Panc1 (cell line): Measurements from ENCODE around the gene CDK14. TPM values are rescaled to one million over a fixed set of nuclear protein-coding genes. Genes with fewer than 3 reads are reported as not detected.

ENCODE experiments used
- ATAC-seq: fragments of 200-7000 bp; cut with Tn5 transposase; 2 replicates; pipeline ENCODE4 v1.9.1; 2020; ENCODE audit warnings: mild to moderate bottlenecking, moderate library complexity
- BruUV-seq: library from RNA; stranded (reverse); fragments of 400-500 nt; replicated peaks from 2 replicates; lab custom pipeline; 2021; lab: Mats Ljungman, UMichigan
- CTCF ChIA-PET: fragments of 300-600 bp; sonication (Branson Sonifier 250); formaldehyde crosslinking; loops from one replicate; lab custom pipeline; 2022; ENCODE audit warnings: antibody characterized with exemption; lab: Charles Lee
- POLR2A ChIA-PET: fragments of 300-600 bp; sonication (Branson Sonifier 250); formaldehyde crosslinking; loops from one replicate; lab custom pipeline; 2022; ENCODE audit warnings: antibody characterized with exemption; lab: Charles Lee
- DNase-seq: peaks from one replicate; pipeline ENCODE4 v3.0.0-alpha.2; 2010; ENCODE audit warnings: low read depth, low spot score
- H3K27ac ChIP-seq: 2 replicates; pipeline ENCODE4 v1.5.1; 2011; ENCODE audit warnings: mild to moderate bottlenecking, low read length, inconsistent platforms
- H3K27me3 ChIP-seq: fragments of 200-500 bp; sonication (Bioruptor generic); 2 replicates; pipeline ENCODE4 v1.6.0; 2014; ENCODE audit warnings: low read length, inconsistent platforms; ENCODE audit not compliant: control insufficient read depth, insufficient read depth
- H3K36me3 ChIP-seq: fragments of 200-500 bp; sonication (Bioruptor generic); 2 replicates; pipeline ENCODE4 v1.5.1; 2014; ENCODE audit warnings: inconsistent platforms, mild to moderate bottlenecking, low read length, moderate library complexity; ENCODE audit not compliant: control insufficient read depth, insufficient read depth
- H3K4me1 ChIP-seq: 2 replicates; pipeline ENCODE4 v1.5.1; 2011; ENCODE audit warnings: inconsistent platforms, mild to moderate bottlenecking, low read length, moderate library complexity; ENCODE audit not compliant: control insufficient read depth, insufficient read depth
- H3K4me3 ChIP-seq, 2 experiments: 2 replicates each; pipeline ENCODE4 v1.5.1; 2011 to 2012; ENCODE audit warnings: low read depth in 2 of 2, low read length in 2 of 2, mild to moderate bottlenecking in 2 of 2, inconsistent platforms in 1 of 2, moderate library complexity in 1 of 2
- H3K9me3 ChIP-seq: fragments of 200-500 bp; sonication (Bioruptor generic); 2 replicates; pipeline ENCODE4 v1.5.1; 2014; ENCODE audit warnings: low read depth, mild to moderate bottlenecking, inconsistent platforms, low read length, moderate library complexity; ENCODE audit not compliant: control insufficient read depth, insufficient read depth
- POLR2AphosphoS5 ChIP-seq: IDR thresholded peaks from 2 replicates; pipeline ENCODE4 v1.6.1; 2012; ENCODE audit warnings: mild to moderate bottlenecking, low read depth, low read length, moderate library complexity
- SIN3A ChIP-seq: IDR thresholded peaks from 2 replicates; pipeline ENCODE4 v1.6.1; 2012; ENCODE audit warnings: low read depth, mild to moderate bottlenecking, low read length, moderate library complexity, borderline replicate concordance; ENCODE audit not compliant: insufficient read depth
- TCF7L2 ChIP-seq: IDR thresholded peaks from 2 replicates; pipeline ENCODE4 v1.6.1; 2011; ENCODE audit warnings: mild to moderate bottlenecking, low read depth, low read length, inconsistent platforms
- in situ Hi-C: cut with HindIII; loops from 2 replicates; pipeline ENCODE4 v1.10.0; 2016; ENCODE audit warnings: low sequenced_read_pairs, low pct_unique_long_range_greater_than_20kb
- intact Hi-C: fragments of 100-400 bp; cut with micrococcal nuclease; formaldehyde crosslinking; loops from one replicate; pipeline ENCODE4 v1.10.0; 2022; ENCODE audit not compliant: unreplicated experiment
- total RNA-seq: library from RNA; stranded (reverse); gene quantifications from one replicate; pipeline ENCODE4 v1.2.1, GENCODE V29; 2021; ENCODE audit not compliant: unreplicated experiment
- TF ChIP-seq, protein P1 (sequence below), 2 experiments: IDR thresholded peaks; 2 replicates each; pipeline ENCODE4 v1.6.1; 2011 to 2012; ENCODE audit warnings: low read depth in 2 of 2, control low read depth in 1 of 2, low read length in 1 of 2, mild to moderate bottlenecking in 1 of 2, moderate library complexity in 1 of 2; ENCODE audit not compliant: insufficient read depth in 1 of 2
- TF ChIP-seq, protein P2 (sequence below): fragments of 450-650 bp; IDR thresholded peaks from 2 replicates; pipeline ENCODE4 v1.5.1; 2017; ENCODE audit warnings: mild to moderate bottlenecking

The CDK14 gene
- total RNA-seq, 1 experiment from 2014 or later: 3.0 TPM

DNA sequence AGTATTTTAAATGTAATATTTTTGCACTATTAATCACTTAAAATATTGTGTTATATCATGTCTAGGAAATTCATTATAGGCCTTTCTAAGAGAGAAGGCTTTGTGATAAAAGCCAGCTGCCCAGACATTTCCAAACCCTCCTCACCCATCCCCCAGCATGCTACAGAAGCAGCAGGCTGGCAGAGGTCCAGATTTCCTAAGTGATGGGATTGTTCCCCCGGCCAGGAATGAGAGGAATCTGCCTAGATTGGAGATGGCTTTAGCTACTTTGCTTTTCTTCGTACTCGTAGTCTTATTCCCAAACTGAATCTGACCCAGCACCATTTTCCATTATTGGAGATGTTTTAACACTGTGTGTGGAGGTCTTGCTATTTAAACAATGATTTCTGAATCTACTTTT is 29.4 kb downstream of the CDK14 start:
- in situ Hi-C loops: no loop called here
- ChIA-PET CTCF (no interaction called here), POLR2A (no interaction called here)
- Histone ChIP-seq H3K27ac (no peak overlapping the region), H3K27me3 (no peaks in the 10 kb centered on the region), H3K36me3 (no peaks in the 10 kb centered on the region), H3K4me1 (no peaks in the 10 kb centered on the region), H3K4me3 (no peak overlapping the region), H3K9me3 (no peaks in the 10 kb centered on the region)
- DNase-seq (no peak), ATAC-seq (no peak)
- intact Hi-C loops: no loop called here
- TF ChIP-seq POLR2AphosphoS5 (no peak), SIN3A (no peak)
- no TSS peak for BruUV-seq

DNA sequence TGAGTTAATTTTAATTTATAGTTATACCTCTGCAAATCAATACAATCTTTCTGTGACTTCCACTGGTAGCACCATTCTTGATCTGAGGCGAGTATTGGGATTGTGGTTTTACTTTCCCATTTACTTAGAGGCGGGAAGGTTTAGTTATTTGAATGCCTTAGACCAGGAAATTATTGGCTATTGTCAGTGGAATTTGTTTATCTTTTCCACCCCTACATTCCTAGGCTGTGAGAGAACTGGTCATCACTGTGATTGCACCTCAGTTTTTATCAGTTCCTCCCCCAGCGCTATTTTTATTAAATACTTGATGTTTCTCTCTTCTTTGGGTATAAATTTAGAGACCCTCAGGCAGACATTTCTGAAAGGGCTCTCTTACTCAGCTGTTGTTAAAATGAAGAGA is 29.9 kb downstream of the CDK14 start:
- intact Hi-C loops (no loop called here), in situ Hi-C loops (no loop called here)
- H3K4me3 ChIP-seq: no peak overlapping the region
- no peak for DNase-seq
- H3K9me3 ChIP-seq: no peaks in the 10 kb centered on the region
- POLR2A ChIA-PET: no interaction called here
- no TSS peak for BruUV-seq
- TF ChIP-seq POLR2AphosphoS5: no peak
- TF ChIP-seq, protein P1, sequence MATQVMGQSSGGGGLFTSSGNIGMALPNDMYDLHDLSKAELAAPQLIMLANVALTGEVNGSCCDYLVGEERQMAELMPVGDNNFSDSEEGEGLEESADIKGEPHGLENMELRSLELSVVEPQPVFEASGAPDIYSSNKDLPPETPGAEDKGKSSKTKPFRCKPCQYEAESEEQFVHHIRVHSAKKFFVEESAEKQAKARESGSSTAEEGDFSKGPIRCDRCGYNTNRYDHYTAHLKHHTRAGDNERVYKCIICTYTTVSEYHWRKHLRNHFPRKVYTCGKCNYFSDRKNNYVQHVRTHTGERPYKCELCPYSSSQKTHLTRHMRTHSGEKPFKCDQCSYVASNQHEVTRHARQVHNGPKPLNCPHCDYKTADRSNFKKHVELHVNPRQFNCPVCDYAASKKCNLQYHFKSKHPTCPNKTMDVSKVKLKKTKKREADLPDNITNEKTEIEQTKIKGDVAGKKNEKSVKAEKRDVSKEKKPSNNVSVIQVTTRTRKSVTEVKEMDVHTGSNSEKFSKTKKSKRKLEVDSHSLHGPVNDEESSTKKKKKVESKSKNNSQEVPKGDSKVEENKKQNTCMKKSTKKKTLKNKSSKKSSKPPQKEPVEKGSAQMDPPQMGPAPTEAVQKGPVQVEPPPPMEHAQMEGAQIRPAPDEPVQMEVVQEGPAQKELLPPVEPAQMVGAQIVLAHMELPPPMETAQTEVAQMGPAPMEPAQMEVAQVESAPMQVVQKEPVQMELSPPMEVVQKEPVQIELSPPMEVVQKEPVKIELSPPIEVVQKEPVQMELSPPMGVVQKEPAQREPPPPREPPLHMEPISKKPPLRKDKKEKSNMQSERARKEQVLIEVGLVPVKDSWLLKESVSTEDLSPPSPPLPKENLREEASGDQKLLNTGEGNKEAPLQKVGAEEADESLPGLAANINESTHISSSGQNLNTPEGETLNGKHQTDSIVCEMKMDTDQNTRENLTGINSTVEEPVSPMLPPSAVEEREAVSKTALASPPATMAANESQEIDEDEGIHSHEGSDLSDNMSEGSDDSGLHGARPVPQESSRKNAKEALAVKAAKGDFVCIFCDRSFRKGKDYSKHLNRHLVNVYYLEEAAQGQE (IDR thresholded peaks at IDR 0.05; ENCODE audit: insufficient read depth in 1 of 2, low read depth in 2 of 2, low read length in 1 of 2): no peak
- TF ChIP-seq, protein P2, sequence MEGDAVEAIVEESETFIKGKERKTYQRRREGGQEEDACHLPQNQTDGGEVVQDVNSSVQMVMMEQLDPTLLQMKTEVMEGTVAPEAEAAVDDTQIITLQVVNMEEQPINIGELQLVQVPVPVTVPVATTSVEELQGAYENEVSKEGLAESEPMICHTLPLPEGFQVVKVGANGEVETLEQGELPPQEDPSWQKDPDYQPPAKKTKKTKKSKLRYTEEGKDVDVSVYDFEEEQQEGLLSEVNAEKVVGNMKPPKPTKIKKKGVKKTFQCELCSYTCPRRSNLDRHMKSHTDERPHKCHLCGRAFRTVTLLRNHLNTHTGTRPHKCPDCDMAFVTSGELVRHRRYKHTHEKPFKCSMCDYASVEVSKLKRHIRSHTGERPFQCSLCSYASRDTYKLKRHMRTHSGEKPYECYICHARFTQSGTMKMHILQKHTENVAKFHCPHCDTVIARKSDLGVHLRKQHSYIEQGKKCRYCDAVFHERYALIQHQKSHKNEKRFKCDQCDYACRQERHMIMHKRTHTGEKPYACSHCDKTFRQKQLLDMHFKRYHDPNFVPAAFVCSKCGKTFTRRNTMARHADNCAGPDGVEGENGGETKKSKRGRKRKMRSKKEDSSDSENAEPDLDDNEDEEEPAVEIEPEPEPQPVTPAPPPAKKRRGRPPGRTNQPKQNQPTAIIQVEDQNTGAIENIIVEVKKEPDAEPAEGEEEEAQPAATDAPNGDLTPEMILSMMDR: no peak
- no peak for TF ChIP-seq SIN3A
- no peak for TF ChIP-seq TCF7L2
- no peak overlapping the region for H3K27ac ChIP-seq
- ATAC-seq: no peak
- CTCF ChIA-PET: no interaction called here
- no peaks in the 10 kb centered on the region for H3K4me1 ChIP-seq
- H3K36me3 ChIP-seq: no peaks in the 10 kb centered on the region
- H3K27me3 ChIP-seq: no peaks in the 10 kb centered on the region

DNA sequence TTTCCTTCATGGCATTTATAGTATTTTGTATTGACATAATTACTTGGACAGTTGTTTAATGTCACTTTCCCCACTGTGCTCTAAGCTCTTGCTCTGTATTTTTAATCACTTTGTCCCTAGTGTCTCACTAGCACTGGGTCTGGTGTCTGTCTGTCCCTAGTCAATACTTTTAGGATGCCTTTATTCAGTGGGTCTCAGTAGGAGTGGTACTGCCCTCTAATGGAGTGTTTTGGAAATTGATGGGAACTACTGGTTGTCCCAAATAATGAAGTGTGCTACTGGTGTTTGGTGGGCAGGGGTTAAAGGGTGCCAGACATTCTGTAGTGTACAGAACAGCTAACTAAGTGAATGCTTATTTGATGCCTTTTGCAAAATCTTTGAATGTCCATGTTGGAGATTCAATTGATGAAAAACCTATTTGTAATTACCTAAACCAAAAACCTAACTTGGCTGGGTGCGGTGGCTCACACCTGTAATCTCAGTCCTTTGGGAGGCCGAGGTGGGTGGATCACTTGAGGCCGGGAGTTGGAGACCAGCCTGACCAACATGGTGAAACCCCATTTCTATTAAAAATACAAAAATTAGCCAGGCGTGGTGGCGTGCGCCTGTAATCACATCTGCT is 33.3 kb downstream of the CDK14 start:
- TF ChIP-seq SIN3A: no peak
- TF ChIP-seq, protein P2: peak; percentile 74
- TF ChIP-seq POLR2AphosphoS5: no peak
- TF ChIP-seq, protein P1 (IDR thresholded peaks at IDR 0.05; ENCODE audit: insufficient read depth in 1 of 2, low read depth in 2 of 2, low read length in 1 of 2): no peak
- no peak for TF ChIP-seq TCF7L2
- intact Hi-C loops: loop anchor here (2.0 kb wide), 1 partner anchor 175 kb away; no protein-coding TSS in a partner anchor
- ATAC-seq: peak; percentile 79; the same call in 1 of the 2 replicates

More for the DNA sequence above, 33.3 kb downstream of the CDK14 start:
- peak; percentile 36 for DNase-seq
- ChIA-PET POLR2A (no interaction called here), CTCF (interaction anchor here (0.9 kb wide), 1 partner anchor 174 kb away, joined by 3 read pairs; no protein-coding TSS in a partner anchor)
- H3K27me3 ChIP-seq: no peaks in the 10 kb centered on the region
- no peaks in the 10 kb centered on the region for H3K9me3 ChIP-seq
- H3K27ac ChIP-seq: no peak overlapping the region
- no TSS peak for BruUV-seq
- no peak overlapping the region for H3K4me3 ChIP-seq
- in situ Hi-C loops: no loop called here
- H3K36me3 ChIP-seq: no peaks in the 10 kb centered on the region
- H3K4me1 ChIP-seq: no peaks in the 10 kb centered on the region
